ENCODE results near the gene SNRK.

- TF ChIP-seq, protein P1, sequence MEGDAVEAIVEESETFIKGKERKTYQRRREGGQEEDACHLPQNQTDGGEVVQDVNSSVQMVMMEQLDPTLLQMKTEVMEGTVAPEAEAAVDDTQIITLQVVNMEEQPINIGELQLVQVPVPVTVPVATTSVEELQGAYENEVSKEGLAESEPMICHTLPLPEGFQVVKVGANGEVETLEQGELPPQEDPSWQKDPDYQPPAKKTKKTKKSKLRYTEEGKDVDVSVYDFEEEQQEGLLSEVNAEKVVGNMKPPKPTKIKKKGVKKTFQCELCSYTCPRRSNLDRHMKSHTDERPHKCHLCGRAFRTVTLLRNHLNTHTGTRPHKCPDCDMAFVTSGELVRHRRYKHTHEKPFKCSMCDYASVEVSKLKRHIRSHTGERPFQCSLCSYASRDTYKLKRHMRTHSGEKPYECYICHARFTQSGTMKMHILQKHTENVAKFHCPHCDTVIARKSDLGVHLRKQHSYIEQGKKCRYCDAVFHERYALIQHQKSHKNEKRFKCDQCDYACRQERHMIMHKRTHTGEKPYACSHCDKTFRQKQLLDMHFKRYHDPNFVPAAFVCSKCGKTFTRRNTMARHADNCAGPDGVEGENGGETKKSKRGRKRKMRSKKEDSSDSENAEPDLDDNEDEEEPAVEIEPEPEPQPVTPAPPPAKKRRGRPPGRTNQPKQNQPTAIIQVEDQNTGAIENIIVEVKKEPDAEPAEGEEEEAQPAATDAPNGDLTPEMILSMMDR (IDR thresholded peaks at IDR 0.05), result no peak
- no peak for TF ChIP-seq ZFX (IDR thresholded peaks at IDR 0.05; ENCODE audit: borderline replicate concordance)
These were observed 48.6 kb downstream of the SNRK start for GRCh38 chr3:43334976-43335375.
